GM04503 (cell line): Measurements from ENCODE around the gene NOC4L.
"Not testable (repeated sequence)": the region's sequence is repeated elsewhere in the genome, so short reads cannot be mapped to it uniquely, and the experiment has no call there.

Source experiments
- DNase-seq: peaks from one replicate; pipeline ENCODE4 v3.0.0-alpha.2; 2012; ENCODE audit warnings: low read depth

NOC4L gene

DNA sequence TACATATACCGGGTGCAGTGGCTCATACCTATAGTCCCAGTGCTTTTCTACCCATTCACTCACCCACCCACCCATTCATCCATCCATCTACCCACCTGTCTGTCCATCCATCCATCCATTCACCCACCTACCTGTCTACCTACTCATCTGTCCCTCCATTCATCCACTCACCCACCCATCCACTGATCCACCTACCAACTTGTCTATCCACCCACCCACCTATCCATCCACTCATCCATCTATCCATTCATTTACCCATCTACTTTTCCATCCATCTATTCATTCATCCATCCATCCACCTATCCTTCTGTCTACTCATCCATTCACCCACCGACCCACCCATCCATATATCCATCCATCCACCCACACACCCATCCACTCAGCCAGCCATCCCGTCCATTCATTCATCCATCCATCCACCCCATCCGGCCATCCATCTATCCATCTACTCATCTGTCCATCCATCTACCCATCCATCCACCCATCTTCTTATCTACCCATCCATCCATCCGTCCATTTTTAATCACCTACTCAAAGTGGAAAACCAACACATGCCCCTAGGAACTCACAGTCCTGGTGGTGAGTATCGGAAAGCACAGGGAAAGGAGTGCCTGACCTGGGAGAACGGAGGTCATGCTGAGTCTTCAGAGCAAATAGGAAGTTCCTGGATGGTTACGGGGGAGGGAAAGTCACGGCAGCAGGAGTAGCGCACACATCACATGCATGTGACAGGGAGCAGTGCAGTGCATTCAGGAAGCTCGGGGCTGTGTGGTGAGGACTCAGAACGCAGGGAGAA, 20.1 kb upstream of the NOC4L start:
- no peak for DNase-seq

DNA sequence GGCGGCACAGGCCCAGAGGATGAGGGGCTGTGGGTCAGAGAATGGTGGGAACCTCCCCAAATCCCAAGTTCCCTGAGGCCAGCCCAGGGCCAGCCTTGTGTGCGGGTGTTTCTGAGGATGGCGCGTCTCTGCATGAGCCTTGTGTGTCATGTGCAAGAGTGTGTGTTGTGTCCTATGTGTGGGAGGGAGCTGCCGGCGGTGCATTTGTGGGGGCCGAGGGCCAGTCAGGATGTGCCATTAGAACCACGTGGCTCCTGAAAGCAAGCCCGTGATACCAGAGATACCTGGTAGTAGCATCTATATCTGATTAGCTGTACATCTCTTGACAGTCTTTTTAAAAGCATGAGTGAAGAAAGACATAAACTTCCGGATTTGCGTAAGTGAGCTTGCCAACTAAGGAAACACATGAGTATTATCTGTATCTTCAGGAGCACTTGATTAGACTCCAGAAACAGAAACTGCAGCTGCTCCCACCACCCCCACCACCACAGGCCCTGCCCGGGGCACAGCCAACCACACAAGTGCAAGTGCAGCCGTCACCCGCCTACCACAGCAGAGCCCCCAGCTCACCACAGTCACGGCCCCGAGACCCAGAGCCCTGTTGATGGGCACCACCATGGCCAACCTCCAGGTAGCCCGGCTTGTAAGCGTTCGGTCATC, 19.4 kb upstream of the NOC4L start:
- no peak for DNase-seq

DNA sequence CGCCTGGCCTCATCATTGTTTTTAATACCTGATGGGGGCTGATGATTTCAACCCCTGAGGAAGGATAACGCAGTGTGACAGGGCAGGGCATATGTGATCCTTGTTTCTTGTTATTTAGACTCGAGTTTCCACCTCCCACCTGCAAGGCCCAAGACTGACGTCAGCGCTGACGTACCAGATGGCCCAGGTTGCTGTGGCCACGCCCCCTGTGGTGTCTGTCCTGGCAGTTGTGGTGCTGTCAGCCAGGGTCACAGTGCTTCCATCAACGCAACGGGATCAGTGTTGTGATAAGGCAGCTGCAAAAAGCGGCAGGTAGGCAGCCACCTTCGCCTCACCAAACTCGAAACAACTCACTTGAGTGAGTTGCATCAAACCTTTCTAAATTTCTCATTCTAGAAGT, 18.5 kb upstream of the NOC4L start:
- DNase-seq = no peak

DNA sequence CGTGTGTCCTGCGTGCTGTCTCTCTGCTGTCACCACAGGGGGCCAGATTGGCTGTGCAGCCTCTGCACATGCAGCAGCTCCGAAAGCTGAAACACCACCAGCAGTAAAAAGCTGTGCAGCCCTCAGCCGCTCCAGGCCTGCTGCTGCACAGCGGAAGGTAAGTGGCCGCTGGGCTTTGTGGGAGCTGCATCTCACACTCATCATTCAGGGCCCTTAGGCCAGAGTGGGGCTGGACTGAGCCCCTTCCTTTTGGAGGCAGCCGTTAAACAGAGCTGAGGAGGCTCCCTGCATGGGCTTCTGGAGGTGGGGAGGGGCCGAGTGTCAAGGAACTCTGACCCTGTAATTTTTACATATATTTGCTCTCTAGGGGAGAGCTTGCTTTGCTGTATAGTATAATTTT, 17.2 kb upstream of the NOC4L start:
- DNase-seq = no peak

DNA sequence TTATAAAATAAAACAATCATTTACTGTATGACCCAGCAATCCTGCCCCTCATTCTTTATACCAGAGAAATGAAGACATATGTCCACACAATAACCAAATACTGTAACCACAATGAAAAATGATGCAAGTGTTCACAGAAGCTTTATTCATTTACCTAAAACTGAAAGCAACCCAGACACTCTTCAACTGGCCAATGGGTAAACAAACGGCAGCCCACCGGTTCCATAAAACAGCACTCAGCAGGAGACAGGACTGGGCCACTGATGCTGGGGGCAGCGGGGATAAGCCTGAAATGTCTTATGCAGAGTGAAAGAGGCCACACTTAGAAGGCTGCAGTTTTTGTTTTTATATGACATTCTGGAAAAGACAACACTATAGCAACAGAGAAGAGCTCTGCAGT, 15.2 kb upstream of the NOC4L start:
- no peak for DNase-seq

DNA sequence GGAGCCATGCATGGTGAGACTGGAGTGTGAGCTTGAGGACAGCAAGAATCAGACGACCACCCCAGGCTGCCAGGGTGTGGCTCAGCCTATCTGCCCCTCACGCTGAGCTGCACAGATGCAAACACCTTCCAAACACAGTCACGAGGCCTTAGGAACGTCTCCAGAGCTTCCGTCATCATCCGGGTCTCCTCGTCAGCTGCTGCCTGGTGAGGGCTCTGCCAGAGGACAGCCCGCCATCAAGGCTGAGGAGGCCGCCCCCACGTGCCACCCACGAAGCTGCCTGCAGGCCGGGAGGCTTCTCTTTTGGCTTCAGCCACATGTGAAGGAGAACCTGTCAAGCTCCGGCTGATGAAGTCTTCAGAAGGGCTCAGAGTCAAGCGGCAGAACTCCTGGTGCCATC, 13.6 kb upstream of the NOC4L start:
- no peak for DNase-seq

DNA sequence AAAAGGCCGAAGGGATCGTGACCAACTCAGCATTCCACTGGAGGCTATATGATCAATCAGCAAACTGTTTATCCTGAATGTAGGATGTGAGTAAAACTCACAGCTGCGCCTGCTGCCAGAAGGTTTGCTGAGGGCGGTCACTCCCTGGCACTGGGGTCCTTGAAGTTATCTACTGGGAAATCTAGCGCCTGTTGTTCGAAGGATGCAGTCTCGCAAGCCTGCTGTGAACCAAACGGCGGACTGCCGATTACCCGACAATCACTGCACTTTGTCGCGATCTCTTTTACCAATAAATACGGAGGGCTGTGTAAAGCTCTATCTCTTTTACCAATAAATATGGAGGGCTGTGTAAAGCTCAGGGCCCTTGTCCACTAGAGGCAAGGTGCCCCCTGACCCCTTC, 13.0 kb upstream of the NOC4L start:
- DNase-seq = no peak

DNA sequence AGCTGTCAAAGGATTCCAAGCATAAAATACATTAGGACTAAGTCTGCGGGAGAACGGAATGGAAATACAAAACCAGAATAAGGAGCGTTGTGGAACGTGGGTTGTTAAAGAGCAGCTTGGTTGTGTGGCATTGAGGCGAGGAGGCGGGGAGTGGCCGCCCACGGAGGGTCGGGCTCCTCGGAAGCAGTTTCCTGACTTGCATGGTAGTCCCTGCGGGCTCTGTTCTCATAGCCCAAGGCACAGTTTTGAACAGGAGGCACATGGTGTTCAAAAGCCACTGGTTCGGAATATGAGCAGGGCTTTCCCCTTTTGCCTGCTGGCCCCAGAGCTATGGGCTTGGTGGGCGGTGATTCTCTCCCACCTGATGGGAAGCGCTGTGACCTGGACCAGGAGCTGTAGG, 12.3 kb upstream of the NOC4L start:
- DNase-seq = no peak

DNA sequence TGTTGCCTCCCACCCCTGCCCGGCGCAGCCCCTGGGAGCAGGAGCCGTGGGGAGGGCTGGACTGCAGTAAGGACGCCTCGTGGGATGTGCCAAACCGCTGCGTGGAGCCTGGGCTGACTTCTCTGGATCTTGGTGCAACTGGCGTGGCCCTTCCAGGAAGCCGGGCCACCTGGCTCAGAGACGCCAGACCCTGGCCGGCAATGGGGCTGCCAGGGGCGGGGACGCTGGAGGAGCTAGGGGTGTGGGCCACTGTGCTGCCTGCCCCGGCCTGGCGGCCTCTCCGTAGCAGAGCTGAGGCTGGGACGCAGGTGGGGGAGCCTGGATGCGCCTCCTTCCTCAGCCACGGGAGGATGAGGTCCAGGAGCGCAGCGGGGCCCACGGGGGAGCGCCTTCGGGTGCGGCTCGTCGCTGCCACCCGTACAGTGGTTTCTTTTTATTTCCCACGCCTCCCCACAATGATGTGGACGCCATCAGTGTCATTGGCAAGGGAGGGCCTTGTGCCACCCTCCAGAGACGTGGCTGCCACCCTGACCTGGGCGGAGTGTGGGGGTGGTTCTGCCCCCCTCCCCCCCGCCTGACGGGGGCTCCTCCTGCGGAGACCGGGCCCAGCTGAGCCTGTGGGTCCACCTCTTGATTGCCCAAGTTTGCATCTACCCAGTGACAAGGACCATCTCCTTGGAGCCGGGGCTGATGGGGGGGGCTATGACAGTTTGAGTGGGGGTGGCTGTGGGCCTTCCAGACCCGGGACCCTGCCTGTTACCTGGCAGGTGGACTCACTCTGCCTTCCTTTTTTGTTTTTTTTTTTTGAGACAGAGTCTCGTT, 11.4 kb upstream of the NOC4L start:
- no peak for DNase-seq

DNA sequence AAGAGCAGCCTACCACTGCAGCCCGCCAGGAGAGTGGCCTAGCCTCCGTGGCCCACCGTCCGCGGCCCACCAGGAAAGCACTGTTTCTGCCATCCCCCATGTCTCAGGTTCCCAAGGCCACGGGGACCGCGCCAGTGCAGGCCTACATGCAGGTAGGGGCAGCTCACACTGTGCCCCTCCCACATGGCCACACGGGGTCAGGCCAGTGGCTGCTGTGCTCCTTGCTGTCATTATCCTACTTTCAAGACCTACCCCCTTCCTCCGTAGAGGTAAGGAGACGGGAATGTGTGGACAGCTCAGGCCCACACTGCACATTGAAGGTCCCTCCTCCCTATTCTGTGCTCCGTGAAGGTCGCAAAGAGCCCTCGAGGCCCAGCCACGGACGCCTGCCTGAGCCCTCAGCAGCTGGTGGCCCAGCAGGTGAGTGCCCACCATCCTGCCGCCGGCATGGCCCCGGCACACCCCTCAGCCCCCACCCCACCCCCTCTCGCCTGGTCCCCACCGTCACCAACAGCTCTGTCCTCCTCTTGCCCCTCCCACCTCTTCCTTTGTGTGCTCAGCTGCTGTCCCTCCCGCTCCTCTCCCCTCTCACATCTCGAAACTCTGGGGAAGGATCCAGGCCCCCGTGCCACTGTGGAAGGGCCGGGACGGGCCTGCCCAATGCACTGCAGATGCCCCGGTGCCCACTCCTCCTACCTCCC, 10.2 kb upstream of the NOC4L start:
- no peak for DNase-seq

DNA sequence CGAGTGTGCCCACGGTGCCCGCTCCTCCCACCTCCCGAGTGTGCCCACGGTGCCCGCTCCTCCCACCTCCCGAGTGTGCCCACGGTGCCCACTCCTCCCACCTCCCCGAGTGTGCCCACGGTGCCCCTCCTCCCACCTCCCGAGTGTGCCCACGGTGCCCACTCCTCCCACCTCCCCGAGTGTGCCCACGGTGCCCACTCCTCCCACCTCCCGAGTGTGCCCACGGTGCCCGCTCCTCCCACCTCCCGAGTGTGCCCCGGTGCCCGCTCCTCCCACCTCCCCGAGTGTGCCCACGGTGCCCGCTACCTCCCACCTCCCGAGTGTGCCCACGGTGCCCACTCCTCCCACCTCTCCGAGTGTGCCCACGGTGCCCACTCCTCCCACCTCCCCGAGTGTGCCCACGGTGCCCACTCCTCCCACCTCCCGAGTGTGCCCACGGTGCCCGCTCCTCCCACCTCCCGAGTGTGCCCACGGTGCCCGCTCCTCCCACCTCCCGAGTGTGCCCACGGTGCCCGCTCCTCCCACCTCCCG, 9.5 kb upstream of the NOC4L start:
- DNase-seq = not testable (repeated sequence)

DNA sequence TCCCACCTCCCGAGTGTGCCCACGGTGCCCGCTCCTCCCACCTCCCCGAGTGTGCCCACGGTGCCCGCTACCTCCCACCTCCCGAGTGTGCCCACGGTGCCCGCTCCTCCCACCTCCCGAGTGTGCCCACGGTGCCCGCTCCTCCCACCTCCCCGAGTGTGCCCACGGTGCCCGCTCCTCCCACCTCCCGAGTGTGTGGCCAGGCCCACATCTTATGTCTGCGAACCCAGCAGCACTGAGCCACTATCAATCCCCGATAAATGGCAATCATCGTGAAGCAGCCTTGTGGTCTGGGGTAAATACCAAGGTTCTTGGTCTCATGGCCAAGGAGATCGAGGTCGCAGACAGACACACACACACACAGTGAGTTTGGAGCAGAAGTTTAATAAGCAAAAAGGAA, 8.0 kb upstream of the NOC4L start:
- not testable (repeated sequence) for DNase-seq

DNA sequence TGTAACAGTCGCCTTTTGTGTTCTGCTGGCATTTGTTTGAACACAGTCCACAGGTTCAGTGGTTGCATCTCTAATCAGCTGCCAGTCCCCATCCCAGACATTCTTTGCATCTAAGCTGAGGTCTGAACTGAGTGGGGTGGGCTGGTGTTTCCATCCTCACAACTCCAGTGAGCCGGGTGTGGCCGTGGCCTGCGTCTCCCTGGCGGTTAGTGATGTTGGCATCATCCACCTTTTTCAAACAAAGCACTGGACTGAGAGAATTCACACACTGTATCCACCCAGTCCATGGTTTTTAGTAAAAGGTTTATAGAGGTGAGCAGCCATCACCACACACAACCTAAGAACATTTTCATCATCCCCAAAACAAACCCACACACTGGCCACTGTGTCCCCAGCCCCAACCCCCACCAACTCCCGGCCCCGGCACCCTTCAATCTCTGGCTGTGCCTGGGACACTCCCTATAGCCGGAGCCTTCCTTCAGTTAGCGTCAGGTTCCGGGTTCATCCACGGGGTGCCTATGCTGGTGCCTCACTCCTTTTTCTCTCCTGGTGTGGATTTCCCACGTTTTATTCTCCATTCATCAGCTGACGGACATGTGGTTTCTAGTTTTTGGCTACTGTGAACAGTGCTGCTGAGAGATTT, 6.7 kb upstream of the NOC4L start:
- DNase-seq = no peak

DNA sequence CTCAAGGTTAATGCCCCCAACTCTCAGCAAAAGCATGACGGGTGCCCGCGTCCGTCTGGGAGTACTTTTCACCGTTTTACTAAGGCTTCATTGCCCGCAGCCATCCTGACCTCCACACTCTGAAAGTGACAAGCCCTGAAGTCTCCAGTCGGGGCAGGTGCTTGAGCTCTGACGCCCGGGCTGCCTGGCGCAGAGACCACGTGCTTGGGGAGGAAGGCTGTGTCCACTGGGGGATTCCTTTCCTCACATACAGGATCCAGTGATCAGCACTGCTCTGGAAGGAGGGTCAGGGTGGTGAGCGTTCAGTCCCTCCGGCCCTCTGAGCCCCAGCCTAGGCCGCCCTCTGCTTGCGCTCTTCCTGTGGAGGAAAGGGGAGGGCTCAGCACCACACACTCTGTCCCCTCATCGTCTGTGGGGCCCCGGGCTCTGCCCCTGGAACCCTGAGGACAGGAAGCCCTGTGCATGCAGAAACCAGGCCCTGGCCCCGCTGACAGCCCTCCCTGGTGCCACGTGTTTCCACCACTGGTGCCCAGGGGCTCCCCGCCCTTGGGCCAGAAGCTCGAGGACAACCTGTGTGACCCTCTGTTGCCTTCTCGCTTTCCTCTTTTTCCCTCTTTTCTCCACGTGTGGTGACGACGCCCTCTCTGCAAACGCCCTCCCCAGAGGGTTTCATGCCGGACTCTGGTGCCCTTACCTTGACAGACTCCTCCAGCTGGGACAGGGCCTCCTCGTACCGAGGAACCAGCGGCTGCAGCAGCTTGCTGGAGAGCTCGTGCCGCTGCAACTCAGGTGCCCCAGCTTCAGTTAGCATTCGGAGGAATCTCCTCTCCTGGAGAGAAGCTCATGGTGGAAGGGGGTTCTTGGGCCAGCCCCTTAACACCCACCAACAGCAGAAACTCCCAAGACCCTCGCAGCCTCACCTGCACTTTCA, 5.1 kb upstream of the NOC4L start:
- no peak for DNase-seq

DNA sequence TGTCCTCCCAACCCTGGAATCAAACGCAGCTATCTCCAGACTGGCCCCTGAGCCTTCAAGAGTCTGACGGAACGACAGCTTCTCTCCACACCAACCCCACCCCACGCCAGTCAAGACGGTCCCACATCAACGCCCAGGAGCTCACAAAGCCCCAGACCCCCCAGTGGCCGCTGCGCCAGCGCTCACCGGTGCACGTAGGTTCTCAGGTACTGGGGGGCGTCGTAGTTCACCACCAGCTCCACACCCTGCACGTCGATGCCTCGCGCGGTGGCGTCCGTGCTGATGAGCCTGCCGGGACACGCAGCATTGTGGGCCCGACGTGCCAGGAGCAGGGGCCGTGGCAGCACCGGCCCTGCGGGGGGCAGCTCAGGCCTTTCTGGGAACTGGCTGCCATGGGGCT, 4.3 kb upstream of the NOC4L start:
- no peak for DNase-seq

DNA sequence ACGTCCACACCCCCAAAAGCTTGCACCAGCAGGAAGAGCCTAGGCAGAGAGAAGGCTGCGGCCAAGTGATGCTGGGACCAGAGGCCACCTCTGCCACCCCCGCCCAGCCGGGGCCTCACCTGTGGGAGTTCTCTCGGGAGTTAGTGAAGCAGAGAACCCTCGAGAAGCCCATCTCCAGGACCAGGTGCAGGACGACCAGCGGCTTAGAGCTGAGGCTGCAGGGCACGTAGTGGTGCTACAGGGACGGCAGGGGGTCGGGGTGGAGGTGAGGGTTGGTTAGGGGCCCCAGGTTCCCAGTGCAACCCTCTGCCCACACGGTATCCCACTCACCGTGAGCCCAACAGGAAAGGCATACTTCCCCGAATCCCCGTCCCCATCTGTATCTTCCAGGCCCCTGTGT, 3.8 kb upstream of the NOC4L start:
- DNase-seq = no peak

DNA sequence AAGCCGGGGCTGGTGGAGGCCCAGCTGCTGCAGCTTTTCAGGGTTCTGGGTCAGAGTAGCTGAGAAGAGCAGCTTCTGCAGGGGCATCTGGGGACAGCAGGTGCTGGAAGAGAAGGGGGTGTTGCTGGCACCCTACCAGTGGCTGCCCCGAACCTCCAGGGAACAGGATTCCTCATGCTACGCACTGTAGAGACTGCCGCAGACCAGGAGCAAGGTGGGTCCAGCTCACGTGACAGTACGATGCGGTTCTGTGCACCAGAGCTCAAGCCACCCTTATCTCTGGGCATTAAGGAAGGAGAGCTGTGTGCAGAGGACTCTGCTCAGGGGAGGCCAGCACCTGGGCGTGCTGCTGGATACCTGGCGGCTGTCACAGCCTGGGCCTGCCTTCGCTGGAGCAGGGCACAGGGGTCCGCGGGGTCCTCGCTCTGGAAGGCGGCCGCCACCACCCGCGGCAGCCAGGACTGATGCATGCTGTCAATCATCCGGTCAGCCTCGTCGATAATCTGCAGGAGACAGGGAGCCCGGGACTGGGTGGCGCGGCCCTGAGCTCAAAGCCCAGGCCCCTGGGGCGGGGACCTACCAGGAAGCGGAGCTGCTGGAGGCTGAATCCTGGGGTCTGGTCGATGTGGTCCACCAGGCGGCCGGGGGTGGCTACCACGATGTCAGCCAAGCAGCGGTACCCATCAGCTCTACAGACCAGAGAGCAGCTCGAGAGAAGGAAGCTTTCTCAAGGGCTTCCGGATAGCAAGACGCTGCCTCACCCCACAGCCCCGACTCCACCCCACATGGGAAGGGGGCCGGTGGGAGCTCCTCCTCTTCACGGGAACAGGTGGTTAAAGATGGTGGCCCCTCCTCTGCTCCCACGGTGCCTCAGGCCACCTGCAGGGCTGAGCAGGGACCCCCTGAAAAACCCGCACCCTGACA, 3.1 kb upstream of the NOC4L start:
- no peak for DNase-seq

DNA sequence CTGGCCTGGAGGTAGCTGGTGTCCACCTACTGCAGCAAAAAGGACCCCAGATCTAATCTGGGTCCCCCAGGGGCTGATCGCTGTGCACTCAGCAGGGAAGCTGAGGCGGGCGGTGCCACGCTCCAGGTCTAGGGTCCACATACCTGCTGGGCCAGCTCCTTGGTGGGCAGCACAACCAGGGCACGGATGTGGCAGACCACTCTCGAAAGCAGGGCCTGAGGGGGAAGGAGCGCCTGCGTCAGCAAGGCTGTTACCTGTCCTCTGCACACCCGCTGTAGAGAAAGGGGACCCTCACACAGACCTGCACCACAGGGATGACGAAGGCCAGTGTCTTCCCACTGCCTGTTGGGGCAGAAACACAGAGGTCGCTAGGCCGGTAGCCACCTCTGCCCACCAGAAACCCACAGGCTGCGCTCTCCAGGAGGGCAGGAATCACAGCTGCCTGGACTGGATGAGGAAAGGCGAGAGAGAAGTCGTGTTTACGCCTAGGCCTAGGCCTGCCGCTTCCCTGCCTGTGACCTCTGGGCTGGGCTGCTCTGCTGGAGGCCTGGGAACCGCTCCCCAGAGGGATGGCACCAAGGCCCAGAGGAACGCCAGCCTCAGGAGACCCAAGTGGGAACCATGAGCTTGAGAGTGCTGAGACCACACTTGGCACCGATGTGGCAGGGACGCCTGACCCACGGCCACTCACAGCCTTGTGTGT, 2.1 kb upstream of the NOC4L start:
- no peak for DNase-seq
